A549 treated with GW870086 at 1 μM for 4 hours (cell line): ENCODE measurements around the gene ZFYVE16. TPM values are rescaled to one million over a fixed set of nuclear protein-coding genes. Genes with fewer than 3 reads are reported as not detected.

Experiments
- total RNA-seq: library from RNA; stranded (reverse); fragments of 200-300 nt; extraction: Qiagen RNA extraction; gene quantifications from 5 replicates; pipeline ENCODE4 v1.2.3, GENCODE V29; 2022; ENCODE audit warnings: low read depth

ZFYVE16 gene
- total RNA-seq: 9.0 to 17.4 TPM (median 13.6 TPM) in 5 replicates

DNA sequence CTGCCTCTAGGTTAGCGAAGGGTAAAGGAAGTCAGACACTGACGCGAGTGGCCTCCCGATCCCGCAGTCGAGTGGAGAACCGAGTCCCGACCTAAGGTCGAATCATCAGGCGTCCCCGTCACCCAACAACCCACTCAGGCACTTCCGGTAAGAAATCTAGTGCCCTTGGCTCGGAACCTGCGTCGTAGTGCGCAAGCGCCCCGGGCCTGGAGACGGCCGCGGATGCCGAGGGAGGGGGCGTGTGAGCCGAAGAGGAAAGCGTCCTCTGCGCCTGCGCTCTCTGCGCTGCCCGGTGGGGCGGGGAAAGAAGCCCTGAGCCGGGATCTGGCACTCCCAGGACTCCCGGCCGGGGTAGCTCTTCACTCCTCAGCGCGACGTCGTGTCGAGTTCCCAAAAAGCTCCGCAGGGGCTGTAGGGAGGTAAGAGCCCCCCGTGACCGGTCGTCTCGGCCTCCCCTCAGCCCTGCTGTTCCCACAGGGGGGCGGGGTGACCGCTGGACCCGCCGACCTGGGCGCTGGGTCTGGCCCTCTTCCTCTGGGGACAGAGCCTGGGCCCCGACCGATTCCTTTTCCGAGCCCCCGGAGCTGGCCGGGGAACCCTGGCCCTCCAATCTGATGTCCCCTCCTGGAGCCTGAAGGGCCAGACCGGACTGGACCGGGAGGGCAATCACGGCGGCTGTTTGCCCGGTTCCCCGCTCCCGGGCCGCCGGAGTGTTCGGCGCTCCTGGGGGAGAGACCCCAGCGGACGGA, at the start of gene ZFYVE16:
Gene ZFYVE16, plus strand, starts transcription at position 330 of the 749 bp plus-strand sequence. CDS start 26,084 bp downstream, outside the sequence.

DNA sequence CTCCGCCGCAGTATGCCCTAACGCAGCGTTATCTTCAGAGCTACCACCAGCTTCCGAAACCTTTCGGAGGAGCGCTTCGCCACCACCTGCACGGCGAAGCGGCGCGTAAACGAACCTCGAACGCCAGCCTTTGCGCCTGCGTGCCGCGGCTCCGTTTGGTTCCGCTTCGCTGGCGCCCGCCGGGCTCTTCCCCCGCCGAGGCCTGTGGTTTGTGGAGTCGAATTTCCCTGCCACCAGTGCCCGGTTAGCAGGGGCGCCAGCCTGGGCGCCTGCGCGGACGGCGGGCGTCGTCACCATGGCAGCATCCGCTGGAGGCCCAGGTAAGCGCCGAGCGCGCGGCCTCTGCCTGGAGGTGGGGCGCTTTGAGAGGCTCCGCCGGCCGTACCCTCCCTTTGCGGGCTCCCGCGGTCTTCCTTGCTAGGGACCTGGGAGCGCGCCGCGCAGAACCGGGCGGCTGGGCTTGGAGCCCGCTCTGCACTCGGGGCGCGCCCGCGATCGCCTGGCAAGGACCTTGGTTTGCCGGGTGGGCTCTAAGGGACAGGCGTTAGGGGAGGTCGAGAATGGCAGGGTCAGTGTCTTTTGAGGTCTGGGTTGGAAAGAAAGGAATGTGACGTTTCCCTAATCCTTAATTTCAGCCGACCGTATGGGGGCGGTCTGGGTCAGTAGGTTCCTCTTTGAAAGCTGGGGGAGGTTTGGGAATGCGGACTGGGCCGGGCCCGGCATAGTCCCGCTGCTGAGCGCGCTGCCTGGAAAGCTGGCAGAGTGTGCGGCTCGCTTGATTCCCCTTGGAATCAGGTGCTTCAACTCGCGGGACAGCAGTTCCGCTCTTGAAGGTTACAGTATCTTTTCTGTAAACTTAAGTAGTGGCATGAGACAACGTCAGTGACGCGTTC, 80.2 kb downstream of the ZFYVE16 start, which contains the start of gene FAM151B:
Gene FAM151B, plus strand, starts transcription at position 272 of the 893 bp plus-strand sequence. Its CDS starts 24 bp downstream, at position 296.

Other genes starting within 250 kb of the ZFYVE16 start
- gene SERINC5, start 152.0 kb upstream of the ZFYVE16 start, total RNA-seq: 4.3 to 6.9 TPM (median 6.7 TPM) in 5 replicates
- gene SPZ1, start 88.1 kb upstream of the ZFYVE16 start, total RNA-seq: not detected in 5 replicates
- gene FAM151B, start 80.0 kb downstream of the ZFYVE16 start, total RNA-seq: 1.2 to 2.9 TPM (median 1.6 TPM) in 5 replicates
- gene ANKRD34B, start 162.2 kb downstream of the ZFYVE16 start, total RNA-seq: 0.05 to 0.12 TPM (median 0.06 TPM) in 4 of 5 replicates, not detected in the other
- gene MSH3, start 246.6 kb downstream of the ZFYVE16 start, total RNA-seq: 5.6 to 8.2 TPM (median 7.3 TPM) in 5 replicates
- 44.9 to 64.8 TPM (median 53.2 TPM) in 5 replicates for gene DHFR, start 246.9 kb downstream of the ZFYVE16 start, total RNA-seq